LHCN-M2 (cell line): ENCODE results near the gene NUDT16L1. TPM values are rescaled to one million over a fixed set of nuclear protein-coding genes. Genes with fewer than 3 reads are reported as not detected.

Source experiments
- DNase-seq: peaks from one replicate; pipeline ENCODE4 v3.0.0-alpha.2; 2012; ENCODE audit warnings: low read depth
- polyA plus RNA-seq: library from polyadenylated mRNA; unstranded; fragments of >200 nt; gene quantifications from one replicate; pipeline ENCODE4 v1.2.1, GENCODE V29; 2012; ENCODE audit warnings: missing spikeins
- total RNA-seq: library from RNA; depleted of rRNA; stranded (reverse); fragments of >200 nt; gene quantifications from 2 replicates; pipeline ENCODE4 v1.2.3, GENCODE V29; 2014; rRNA removed

NUDT16L1 gene
- total RNA-seq, result 38.9 and 40.4 TPM in 2 replicates
- 46.2 TPM for polyA plus RNA-seq

DNA sequence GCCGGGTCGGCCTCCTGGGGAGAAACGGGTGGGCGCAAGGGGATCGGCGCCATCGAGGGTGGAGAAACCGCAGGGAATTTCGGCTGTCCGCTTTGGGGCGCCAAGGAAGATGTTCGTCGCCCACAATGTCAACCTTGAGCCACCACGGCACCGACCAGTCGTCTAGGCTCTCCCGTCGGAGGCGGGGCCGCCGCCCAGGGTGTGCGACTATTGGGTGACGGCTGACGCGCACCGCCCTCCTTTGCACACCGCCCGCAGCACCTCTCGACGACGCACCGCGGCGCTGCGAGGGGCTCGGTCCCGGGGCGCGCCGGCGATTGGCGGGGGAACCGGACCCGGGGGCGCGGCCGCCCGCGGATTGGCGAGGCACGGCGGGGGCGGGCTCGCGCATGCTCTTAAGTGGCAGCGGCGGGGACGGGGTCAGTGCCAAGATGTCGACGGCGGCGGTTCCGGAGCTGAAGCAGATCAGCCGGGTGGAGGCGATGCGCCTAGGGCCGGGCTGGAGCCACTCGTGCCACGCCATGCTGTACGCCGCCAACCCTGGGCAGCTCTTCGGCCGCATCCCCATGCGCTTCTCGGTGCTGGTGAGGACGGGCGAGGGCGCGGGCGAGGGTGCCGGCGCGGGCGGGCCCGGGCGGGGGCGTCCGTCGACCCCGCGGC, at the start of gene NUDT16L1:
TSS of gene NUDT16L1 (plus strand) at position 267 of the 660 bp plus-strand sequence. CDS start at position 432, 165 bp downstream.
- DNase-seq, result peak; percentile 93

DNA sequence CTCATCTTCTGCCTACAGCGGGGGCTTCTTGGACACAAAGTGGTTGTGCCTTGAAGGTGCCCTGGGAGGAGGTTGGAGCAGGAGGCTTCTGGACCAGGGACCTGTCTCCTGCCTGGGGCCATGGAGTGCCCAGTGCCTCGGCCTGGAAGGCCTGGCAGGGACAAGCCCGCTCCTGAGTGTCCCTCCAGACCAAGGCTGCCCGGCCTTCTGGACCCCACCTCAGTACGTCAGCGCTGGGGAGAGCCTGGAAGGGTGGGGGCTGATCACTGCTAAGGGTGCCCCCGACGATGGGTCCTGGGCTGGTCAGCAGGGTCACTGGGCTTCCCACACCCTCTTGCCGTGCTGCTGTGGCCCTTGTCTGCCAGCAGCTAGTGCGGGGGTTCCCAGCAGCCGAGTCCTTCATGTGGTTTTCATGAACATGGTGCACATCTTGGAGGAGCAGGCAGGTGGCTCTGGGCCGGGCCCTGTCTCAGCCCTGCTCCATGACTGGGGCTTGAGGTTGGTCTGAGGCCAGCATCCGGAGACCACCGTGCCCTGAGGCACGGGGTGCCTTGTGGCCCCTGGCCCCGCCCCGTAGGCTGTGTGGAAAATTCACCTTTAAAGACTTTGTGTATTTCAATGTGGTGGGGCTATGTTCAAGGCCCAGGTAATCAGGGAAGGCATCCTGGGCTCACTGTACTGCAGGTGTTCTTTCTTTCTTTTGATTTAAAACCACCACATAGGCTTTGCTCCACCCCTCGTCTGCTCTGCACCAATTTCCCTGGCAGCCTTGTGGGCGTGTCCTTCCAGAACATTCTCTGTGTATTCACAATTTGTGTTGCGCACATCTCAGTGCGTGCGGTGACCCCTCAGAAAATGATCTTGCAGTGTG, 46.4 kb upstream of the NUDT16L1 start:
- no peak for DNase-seq

DNA sequence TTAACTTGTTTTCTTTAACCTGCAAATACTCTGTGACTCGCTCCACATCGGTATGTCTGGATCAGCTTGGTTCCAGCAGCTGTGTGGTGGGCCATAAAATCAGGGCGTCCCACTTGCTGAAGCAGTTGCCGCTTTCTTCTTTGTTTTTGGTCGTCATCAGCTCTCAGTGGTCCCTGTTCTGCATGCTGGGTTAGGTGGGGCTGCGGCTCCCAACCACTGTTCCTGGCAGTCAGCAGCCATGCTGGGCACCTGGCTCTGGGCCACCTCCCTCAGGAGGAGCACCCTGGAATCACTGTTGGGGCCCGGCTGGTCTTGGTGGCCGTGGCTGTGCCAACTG, 45.8 kb upstream of the NUDT16L1 start:
- no peak for DNase-seq

DNA sequence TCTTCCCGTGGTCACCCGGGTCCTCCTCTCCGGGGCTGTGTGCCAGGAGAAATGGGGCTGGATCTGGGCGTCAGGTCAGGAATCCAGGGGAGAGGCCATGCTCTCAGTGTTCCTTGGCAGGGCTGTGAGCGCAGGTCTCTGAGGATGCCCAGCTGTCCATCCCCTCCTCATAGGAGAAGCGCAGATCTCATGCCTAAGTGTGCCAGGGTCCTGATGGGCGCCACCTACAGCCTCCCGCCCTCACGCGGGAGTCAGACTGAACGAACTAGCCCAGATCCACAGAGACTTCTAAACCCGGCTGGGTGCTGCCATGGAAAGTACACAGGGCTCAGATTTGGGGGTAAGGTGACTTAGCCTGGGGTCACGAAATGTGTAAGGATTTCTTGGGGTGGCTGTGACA, 44.4 kb upstream of the NUDT16L1 start:
- no peak for DNase-seq

DNA sequence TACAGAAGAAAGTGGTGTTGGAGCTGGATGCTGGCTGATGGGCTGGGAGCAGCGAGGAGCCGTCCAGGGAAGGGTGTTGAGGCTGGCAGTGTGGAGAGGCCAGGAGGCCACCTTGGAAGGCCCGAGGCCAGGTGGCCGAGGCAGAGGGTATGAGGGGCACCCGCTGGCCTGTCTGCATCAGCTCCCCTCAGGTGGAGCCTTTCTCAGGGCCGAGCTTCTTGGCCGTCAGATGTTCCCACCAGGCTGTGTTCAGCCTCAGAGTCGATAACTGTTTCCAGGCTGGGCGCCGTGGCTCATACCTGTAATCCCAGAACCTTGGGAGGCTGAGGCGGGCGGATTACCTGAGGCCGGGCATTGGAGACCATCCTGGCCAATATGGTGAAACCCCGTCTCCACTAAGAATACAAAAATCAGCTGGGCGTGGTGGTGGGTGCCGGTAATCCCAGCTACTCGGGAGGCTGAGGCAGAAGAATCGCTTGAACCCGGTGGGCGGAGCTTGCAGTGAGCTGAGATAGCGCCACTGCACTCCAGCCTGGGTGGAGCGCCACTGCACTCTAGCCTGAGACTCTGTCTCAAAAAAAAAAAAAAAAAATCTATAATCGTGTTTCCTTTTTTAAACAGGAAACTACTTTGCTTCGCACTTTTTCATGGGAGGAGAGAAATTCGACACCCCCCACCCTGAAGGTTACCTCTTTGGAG, 43.5 kb upstream of the NUDT16L1 start:
- DNase-seq, result no peak

DNA sequence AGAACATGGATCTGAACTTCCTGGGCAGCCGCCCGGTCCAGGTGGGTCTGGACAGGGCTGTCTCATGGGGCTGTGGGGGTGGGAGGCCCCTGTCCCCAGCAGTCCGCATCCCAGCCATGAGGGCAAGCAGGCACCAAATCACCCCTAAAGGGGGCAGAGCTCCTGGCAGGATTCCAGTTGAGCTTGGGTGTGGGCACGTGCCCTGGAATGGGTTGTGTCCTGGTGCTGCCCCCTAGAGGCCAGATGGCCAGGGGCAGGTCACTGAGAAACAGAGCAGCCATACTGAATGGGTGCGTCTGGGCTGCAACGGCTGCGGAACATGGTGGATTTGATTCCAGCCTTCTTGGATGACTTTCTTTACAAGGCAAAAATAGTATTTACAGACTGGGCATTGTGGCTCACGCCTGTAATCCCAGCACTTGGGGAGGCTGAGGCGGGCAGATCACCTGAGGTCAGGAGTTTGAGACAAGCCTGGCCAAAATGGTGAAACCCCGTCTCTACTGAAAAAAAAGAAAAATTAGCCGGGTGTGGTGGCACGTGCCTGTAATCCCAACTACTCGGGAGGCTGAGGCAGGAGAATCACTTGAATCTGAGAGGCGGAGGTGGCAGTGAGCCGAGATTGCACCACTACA, 42.8 kb upstream of the NUDT16L1 start:
- peak; percentile 63 for DNase-seq

DNA sequence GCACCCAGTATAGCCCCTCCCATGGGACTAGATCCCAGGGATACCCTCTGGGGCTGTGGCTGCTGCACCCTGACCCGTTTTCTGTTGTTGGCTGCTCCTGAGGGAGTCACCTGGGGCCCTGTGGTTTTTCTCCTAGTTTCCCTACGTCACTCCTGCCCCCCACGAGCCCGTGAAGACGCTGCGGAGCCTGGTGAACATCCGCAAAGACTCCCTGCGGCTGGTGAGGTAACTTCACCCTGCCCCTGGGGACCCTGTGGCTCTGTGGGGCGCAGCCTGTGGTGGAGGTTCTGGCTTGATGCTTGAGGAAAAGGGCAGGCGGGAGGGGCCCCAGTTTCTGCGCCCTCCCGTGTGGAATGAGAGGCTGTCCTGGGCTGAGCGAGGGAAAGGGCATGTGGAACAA, 41.5 kb upstream of the NUDT16L1 start:
- DNase-seq, result no peak

DNA sequence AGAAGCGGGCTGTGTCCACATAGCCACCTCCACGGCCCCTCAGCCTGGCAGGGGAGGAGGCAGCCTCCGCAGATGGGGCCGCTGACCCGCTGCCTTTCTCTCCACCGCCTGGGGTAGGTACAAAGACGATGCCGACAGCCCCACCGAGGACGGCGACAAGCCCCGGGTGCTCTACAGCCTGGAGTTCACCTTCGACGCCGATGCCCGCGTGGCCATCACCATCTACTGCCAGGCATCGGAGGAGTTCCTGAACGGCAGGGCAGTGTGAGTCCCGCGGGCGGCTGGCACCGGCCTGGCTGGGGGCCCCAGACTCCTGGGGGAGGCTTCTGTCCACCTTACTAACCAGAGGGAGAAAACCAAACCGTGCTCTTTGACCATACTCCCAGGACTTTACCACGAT, 40.8 kb upstream of the NUDT16L1 start:
- DNase-seq, result no peak

DNA sequence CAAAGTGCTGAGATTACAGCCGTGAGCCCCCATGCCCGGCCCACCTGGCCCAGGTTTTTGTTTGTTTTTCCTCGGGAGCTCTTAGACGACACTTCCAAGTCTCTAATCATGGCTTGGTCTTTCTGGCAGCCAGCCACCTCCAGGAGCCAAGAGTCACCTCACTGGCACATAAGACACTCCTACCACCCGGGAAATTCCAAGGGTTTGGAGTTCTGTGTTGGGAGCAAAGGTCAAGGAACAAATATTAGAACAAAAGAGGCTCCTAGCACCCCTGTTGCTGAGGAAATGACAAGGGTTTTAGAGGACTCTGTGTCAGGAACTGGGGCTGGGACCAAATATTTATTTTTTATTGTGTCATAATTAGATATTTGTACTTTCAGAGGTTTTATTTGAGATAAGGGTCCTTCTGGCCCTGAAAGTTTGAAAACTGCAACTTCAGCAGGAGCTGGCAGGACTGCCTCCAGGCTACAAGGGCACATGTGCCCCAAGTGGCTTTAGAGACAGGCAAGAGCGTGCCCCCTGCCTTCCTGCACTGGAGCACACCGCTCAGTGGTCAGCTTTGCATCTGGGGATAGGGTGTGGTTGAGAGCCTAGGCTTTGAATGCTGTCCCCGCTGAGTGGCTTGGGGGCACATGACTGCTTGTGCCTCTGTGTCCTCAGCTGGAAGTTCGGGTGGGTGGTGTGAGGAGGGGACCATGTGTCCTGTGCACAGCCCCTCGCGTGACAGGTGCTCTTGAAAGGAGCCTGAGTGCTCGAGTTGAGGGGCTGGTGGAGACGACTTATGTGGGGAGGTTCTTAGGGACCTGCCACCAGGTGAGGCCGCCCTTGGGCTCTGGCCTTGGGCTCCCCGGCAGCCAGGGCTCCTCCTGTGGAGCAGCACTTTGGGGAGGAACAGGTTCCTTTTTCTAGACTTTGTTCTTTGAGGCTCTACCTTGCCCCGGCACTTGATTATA, 39.1 kb upstream of the NUDT16L1 start:
- DNase-seq, result no peak

DNA sequence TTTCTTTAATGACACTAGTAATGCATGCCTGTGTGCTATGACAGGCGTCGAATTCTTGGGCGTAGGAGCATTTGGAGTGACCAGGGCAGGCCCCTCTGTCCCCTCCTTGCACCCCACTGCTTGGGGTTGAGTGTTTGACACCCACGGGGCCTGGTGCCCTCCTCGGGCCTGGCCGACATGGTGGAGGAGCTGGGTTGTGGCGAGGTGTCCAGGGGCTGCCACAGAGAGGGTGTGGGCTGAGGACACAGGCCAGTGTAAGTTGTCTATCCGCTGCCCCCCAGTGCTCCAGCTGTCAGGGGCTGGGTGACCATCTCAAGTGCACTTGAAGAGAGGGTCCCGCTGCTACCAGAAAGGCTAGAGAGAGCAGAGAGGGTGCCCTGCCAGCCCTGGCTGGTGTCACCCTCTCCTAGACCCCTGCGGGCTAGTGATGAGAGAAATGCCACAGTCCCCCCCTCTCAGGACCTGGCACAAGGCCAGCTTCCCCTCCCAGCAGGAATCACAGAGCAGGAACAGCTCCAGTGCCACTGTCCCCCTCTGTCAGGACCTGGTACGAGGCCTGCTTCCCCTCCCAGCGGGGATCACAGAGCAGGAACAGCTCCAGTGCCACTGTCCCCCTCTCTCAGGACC, 38.3 kb upstream of the NUDT16L1 start:
- DNase-seq, result no peak

DNA sequence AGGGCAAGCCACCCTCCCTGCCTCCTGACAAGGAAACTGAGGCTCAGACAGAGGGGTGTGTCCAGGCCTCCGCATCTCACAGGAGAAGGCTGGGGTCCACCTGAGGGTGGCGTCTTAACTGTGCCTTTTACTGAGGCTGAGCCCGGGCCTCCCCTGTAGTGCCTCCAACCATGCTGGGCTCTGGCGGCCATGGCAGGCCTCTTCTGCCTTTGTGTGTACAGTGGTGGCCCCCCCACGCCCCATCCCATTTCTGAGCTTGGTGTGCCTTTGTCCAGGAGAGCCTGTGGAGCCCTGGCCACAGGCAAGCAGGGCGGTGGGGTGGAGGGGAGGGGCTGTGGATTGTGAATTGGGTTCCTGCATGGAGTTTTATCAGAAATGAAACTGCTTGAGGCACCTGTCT, 37.6 kb upstream of the NUDT16L1 start:
- no peak for DNase-seq

DNA sequence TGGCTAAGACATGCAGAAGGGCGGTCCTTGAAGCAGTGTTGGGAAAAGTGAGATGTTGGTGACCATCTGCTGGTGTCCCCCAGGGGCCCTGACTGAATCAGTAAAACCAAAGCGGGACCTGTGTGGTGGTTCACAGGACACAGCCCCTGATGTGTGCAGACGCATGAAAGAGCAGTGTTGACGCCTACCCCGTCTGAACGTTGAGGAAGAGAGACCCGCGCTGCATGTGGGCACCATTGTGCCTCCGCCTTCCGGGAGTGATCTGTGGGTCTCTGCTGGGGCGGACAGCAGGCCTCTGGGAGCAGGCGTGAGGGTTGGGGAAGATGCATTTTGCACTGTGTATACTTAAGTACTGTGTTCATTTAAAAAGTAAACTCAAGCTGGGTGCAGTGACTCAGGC, 37.1 kb upstream of the NUDT16L1 start:
- DNase-seq, result no peak

DNA sequence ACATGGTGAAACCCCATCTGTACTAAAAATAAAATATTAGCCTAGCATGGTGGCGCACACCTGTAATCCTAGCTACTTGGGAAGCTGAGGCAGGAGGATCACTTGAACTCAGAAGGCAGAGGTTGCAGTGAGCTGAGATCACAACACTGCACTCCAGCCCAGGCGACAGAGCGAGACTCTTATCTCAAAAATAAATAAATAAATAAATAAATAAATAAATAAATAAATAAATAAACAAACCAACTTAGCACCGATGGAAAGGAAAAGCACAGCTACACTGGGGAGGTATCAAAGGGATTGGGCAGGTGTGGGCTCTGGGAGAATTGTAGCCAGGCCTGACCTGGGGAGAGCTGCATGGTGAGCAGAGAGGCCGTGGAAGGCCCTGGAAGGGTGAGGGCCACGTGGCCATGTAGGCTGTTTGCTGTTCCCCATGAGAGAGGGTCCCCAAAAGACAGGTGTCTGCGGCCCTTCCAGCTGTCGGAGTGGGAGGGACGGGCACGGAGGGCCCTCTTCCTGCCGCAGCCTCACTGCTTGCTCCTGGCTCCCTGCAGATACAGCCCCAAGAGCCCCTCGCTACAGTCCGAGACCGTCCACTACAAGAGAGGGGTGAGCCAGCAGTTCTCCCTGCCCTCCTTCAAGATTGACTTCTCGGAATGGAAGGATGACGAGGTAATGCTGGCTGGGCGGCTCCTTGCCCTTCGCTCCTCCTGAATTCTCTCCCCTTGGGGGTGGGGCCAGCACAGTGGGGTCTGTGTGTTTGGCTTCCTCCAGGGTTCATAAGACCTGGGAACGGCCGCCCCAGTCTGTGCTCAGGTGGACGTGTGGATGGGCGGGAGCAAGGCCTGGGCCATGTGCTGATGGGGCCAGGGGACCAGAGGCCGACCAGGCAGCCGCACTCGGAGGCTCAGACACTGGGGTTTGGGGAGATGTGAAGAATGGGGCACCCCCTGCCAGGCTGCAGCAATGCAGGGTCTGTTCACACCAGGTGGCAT, 36.4 kb upstream of the NUDT16L1 start:
- DNase-seq, result no peak

DNA sequence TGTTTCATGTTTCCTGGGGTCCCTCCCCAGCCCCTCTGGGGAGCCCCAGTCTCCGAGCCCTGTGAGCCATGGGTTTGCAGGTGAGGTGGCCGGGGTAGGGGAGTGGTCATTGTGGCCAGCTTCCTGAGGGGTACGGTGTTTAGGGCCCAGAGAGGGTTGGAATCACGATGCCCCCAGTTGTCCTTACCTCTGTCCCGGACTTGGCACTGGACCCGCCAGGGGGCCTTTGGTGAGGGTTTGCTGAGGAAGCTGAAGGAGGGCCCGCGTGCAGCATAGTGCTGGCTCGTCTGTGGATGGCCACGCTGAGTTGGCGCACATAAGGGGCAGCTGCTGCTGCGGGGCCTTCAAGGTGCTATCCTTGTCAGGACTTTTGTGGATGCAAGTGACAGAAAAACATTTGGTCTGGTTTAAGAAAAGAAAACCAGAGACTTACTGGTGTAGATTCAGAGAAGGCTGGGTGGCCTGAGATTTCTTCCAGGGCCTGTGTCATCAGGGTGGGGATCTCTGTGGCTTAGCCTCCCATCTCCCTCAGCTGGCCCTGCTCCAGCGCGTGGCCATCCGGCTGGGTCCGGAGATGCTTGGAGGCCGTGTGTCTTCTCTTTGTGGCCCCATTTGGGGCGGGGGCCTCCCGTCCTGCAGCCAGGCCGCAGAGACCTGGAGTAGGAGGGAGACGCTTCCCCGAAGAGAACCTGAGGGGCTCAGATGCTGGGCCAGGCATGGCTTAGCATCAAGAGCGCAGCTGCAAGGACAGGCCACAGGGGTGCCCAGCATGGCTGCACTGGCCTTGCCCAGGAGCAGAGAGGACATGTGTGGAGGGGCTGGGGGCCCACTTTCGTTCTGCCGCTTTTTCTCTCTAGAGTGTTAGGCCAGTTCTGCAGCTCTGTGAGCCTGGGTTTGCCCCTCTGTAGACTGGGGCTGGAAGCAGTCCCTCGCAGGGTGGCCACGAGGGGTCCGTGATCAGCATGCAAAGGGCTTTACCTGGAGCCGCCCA, 33.7 kb upstream of the NUDT16L1 start:
- DNase-seq, result no peak

DNA sequence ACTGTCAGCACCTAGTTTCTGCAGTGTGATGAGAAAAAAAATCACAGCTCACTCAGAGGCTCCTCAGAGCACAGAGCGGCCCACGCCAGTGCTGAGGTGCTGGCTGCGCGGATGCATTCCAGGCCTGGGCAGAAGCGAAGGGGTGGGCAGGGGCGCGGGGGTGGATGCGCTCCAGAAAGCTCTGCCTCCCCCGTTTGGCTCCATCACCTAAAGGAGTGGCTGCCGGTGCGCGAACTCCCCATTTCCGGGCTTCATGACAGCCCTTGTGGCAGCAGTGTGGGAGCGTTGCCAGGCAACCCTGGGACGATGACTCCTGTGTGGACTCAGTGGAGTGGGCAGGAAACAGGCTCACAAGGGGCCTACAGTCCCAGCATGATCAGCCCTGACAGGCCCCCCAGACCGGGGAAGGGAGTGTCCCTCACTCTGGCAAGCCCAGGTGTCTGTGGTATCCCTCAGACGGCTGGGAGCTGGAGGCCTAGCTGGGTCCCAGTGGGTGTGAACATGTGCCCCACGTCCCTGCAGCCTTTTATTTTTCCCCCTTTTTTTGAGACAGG, 32.8 kb upstream of the NUDT16L1 start:
- peak; percentile 26 for DNase-seq

DNA sequence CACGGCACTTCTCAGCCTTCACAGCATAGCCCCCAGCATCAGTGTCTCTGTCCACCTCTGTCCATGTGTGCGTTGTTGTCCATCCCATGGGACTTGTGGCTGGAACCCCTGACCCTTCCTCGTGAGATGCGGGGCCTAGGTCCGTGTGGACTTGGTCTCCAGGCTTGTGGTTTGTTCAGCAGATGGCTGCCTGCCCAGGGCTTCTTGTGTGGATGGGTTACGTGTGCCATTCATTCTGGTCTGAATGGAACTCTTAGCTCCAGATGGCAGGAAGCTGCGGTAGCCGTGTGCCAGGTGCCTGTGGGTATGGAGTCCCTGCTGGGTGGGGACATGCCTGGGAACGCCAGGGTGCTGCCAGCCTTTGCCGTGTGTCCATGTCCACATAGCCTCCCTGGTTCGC, 31.7 kb upstream of the NUDT16L1 start:
- peak; percentile 56 for DNase-seq

DNA sequence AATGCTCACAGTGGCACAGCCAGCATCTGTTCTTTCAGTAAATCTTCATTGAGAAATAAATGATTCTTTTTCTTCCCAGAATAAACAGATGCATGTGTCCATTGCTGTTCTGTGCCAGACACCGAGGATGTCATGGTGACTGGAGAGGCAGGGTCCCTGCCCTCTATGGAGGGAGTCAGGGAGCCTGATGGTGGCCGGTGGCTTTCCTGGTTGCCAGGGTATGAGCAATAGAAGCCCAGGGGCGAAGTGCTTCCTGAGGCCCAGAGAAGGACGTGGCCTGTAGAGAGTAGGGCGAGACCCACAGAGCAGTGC, 29.9 kb upstream of the NUDT16L1 start:
- DNase-seq, result peak; percentile 5
